Astrocyte (in vitro differentiated cells and primary cell): ENCODE data around the gene FAM234B. TPM values are rescaled to one million over a fixed set of nuclear protein-coding genes. Genes with fewer than 3 reads are reported as not detected.

Source experiments
- DNase-seq: peaks from one replicate; pipeline ENCODE4 v3.0.0-alpha.2; 2010; ENCODE audit warnings: low read depth
- FAIRE-seq: peaks from 2 replicates; lab custom pipeline; 2011; peaks lifted over from hg19 to GRCh38; lab: Jason Lieb, UNC
- H2AFZ ChIP-seq: 2 replicates; pipeline ENCODE4 v1.6.0; 2012; ENCODE audit warnings: low read depth, low read length, inconsistent platforms
- H3K27ac ChIP-seq: 2 replicates; pipeline ENCODE4 v1.5.1; 2011; ENCODE audit warnings: low read depth, low read length, inconsistent platforms
- H3K27me3 ChIP-seq: 2 replicates; pipeline ENCODE4 v1.6.0; 2011; ENCODE audit warnings: low read length, inconsistent platforms; ENCODE audit not compliant: insufficient read depth
- H3K36me3 ChIP-seq: 2 replicates; pipeline ENCODE4 v1.5.1; 2011; ENCODE audit warnings: low read length, inconsistent platforms; ENCODE audit not compliant: insufficient read depth
- H3K4me1 ChIP-seq: 2 replicates; pipeline ENCODE4 v1.5.1; 2011; ENCODE audit warnings: low read length, inconsistent platforms; ENCODE audit not compliant: insufficient read depth
- H3K4me2 ChIP-seq: 2 replicates; pipeline ENCODE4 v1.6.0; 2012; ENCODE audit warnings: low read length, inconsistent platforms
- H3K4me3 ChIP-seq: 2 replicates; pipeline ENCODE4 v1.5.1; 2011; ENCODE audit warnings: low read depth, mild to moderate bottlenecking, low read length, inconsistent platforms; ENCODE audit not compliant: insufficient read depth
- H3K79me2 ChIP-seq: 2 replicates; pipeline ENCODE4 v1.6.0; 2012; ENCODE audit warnings: mild to moderate bottlenecking, low read length, inconsistent platforms; ENCODE audit not compliant: insufficient read depth
- H3K9ac ChIP-seq: 2 replicates; pipeline ENCODE4 v1.6.0; 2012; ENCODE audit warnings: mild to moderate bottlenecking, low read length, inconsistent platforms
- H3K9me3 ChIP-seq: 2 replicates; pipeline ENCODE4 v1.5.1; 2012; ENCODE audit warnings: low read depth, mild to moderate bottlenecking, low read length, inconsistent platforms; ENCODE audit not compliant: insufficient read depth
- H4K20me1 ChIP-seq: 2 replicates; pipeline ENCODE4 v1.6.0; 2012; ENCODE audit warnings: low read length, inconsistent platforms; ENCODE audit not compliant: insufficient read depth
- H3K27ac Mint-ChIP-seq: one replicate; pipeline ENCODE4 v1.8.0; 2021; ENCODE audit warnings: mild to moderate bottlenecking, mixed read lengths; ENCODE audit not compliant: unreplicated experiment
- H3K27me3 Mint-ChIP-seq: one replicate; pipeline ENCODE4 v1.8.0; 2021; ENCODE audit warnings: low read depth, mixed read lengths; ENCODE audit not compliant: unreplicated experiment
- H3K36me3 Mint-ChIP-seq: one replicate; pipeline ENCODE4 v1.8.0; 2021; ENCODE audit warnings: low read depth, mixed read lengths; ENCODE audit not compliant: unreplicated experiment
- H3K4me1 Mint-ChIP-seq: one replicate; pipeline ENCODE4 v1.8.0; 2021; ENCODE audit warnings: low read depth, mixed read lengths; ENCODE audit not compliant: unreplicated experiment
- H3K4me3 Mint-ChIP-seq: one replicate; pipeline ENCODE4 v1.8.0; 2021; ENCODE audit warnings: mild to moderate bottlenecking, moderate library complexity, mixed read lengths; ENCODE audit not compliant: unreplicated experiment
- H3K9me3 Mint-ChIP-seq: one replicate; pipeline ENCODE4 v1.8.0; 2021; ENCODE audit warnings: mild to moderate bottlenecking, mixed read lengths; ENCODE audit not compliant: unreplicated experiment
- CTCF ChIP-seq: IDR thresholded peaks from 2 replicates; pipeline ENCODE4 v1.5.1; 2011; ENCODE audit warnings: low read depth, mild to moderate bottlenecking, inconsistent platforms, low read length, moderate library complexity; ENCODE audit not compliant: insufficient read depth
- EZH2 ChIP-seq: IDR thresholded peaks from 2 replicates; pipeline ENCODE4 v1.6.1; 2012; ENCODE audit warnings: mild to moderate bottlenecking, low read length, inconsistent platforms; ENCODE audit not compliant: insufficient read depth
- total RNA-seq: library from RNA; stranded (reverse); gene quantifications from 2 replicates; pipeline ENCODE4 v1.2.1, GENCODE V29; 2021

FAM234B gene
- total RNA-seq, 1 donor from 2014 or later: 6.2 TPM

DNA sequence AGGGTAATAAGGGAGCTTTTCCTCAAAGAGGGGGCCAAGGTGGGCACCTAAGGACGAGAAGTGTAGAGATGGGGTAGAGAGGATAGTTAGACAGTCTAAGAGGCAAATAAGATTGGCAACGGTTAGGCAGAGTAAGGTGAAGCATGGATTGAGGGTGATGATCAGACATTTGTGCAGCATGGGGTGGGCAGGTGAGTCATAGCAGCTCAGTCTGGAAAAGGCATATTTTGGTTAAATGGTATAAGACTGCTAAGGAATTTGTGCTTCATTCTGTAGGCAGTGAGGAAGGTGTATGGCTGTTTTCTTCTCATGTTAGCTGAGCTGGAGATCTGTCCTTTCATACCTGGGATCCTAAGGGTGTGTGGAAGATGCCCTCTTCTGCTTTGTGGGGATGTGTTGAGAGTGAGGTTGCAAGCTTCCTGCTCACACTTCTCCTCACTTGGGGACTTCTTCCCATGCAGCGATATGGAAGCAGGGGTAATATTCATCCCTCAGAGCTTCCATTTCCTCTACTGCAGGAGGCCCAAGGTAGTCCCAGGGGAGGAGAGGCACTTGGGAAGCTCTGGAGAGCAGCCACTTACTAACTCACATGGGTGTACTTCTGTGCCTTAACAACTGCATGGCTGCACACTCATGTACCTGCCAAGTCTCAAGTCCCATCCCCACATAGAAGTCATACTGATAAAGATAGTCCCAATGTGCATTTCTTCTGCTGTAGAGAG, 30.4 kb downstream of the FAM234B start:
- Histone ChIP-seq H3K9me3 (no peaks in the 10 kb centered on the region), H3K9ac (no peak overlapping the region), H4K20me1 (no peaks in the 10 kb centered on the region), H3K4me3 (no peak overlapping the region), H3K4me1 (no peaks in the 10 kb centered on the region), H3K4me2 (peak overlapping the region; percentile 23), H3K79me2 (no peaks in the 10 kb centered on the region), H3K27ac (no peak overlapping the region), H3K36me3 (no peaks in the 10 kb centered on the region), H3K27me3 (no peaks in the 10 kb centered on the region), H2AFZ (no peak overlapping the region)
- H3K4me1 Mint-ChIP-seq: peaks cover 11% of the 10 kb centered on the region
- peaks cover 1% of the 10 kb centered on the region for H3K9me3 Mint-ChIP-seq
- DNase-seq (peak; percentile 56), FAIRE-seq (peak; percentile 58)
- no peaks in the 10 kb centered on the region for H3K27me3 Mint-ChIP-seq
- no peak overlapping the region for H3K4me3 Mint-ChIP-seq
- H3K36me3 Mint-ChIP-seq: peaks cover 6% of the 10 kb centered on the region
- no peak overlapping the region for H3K27ac Mint-ChIP-seq
- no peak for TF ChIP-seq EZH2
- TF ChIP-seq CTCF: no peak

DNA sequence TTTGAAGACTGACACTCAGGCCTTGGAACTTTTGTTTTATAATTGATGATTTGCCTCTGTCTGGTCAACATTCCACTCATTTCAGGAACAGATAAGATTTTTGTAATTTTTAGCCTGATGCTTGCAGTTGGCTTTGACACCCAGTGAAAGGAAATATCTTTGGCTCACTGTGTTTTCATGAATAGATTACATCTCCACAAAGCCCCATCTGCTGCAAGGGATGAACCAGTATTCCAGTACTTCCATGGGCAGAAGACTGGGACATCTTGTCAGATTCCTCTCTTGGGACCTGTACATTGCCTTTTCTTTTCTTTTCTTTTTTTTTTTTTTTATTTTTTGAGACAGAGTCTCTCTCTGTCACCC, 30.9 kb downstream of the FAM234B start:
- Histone ChIP-seq H3K27me3 (no peaks in the 10 kb centered on the region), H3K9ac (no peak overlapping the region), H3K4me2 (no peak overlapping the region), H3K79me2 (no peaks in the 10 kb centered on the region), H2AFZ (no peak overlapping the region), H3K27ac (no peak overlapping the region), H4K20me1 (no peaks in the 10 kb centered on the region), H3K9me3 (no peaks in the 10 kb centered on the region), H3K4me1 (no peaks in the 10 kb centered on the region), H3K36me3 (no peaks in the 10 kb centered on the region), H3K4me3 (no peak overlapping the region)
- no peak for FAIRE-seq
- H3K36me3 Mint-ChIP-seq: peaks cover 11% of the 10 kb centered on the region
- H3K4me1 Mint-ChIP-seq: peaks cover 11% of the 10 kb centered on the region
- H3K27ac Mint-ChIP-seq: no peak overlapping the region
- peaks cover 5% of the 10 kb centered on the region for H3K9me3 Mint-ChIP-seq
- TF ChIP-seq CTCF: no peak
- TF ChIP-seq EZH2: no peak
- H3K27me3 Mint-ChIP-seq: no peaks in the 10 kb centered on the region
- DNase-seq: peak; percentile 65
- H3K4me3 Mint-ChIP-seq: no peak overlapping the region

- no peak overlapping the region for H3K4me3 Mint-ChIP-seq
- TF ChIP-seq EZH2 (no peak), CTCF (no peak)
- H3K27me3 Mint-ChIP-seq: no peaks in the 10 kb centered on the region
- Histone ChIP-seq H3K9me3 (no peaks in the 10 kb centered on the region), H3K4me1 (no peaks in the 10 kb centered on the region), H3K36me3 (no peaks in the 10 kb centered on the region), H3K4me2 (no peak overlapping the region), H3K27me3 (no peaks in the 10 kb centered on the region), H3K27ac (no peak overlapping the region), H3K4me3 (no peak overlapping the region), H2AFZ (no peak overlapping the region), H3K9ac (no peak overlapping the region), H4K20me1 (no peaks in the 10 kb centered on the region), H3K79me2 (no peaks in the 10 kb centered on the region)
- peaks cover 14% of the 10 kb centered on the region for H3K36me3 Mint-ChIP-seq
- peaks cover 11% of the 10 kb centered on the region for H3K4me1 Mint-ChIP-seq
- peaks cover 5% of the 10 kb centered on the region for H3K9me3 Mint-ChIP-seq
- H3K27ac Mint-ChIP-seq: no peak overlapping the region
- FAIRE-seq (peak; percentile 20), DNase-seq (no peak)
Measured at GRCh38 chr12:13075786-13076570, 31.8 kb downstream of the FAM234B start.
